Smooth muscle cell (in vitro differentiated cells): ENCODE measurements around the gene TREX2. TPM values are rescaled to one million over a fixed set of nuclear protein-coding genes. Genes with fewer than 3 reads are reported as not detected.

ENCODE experiments used
- DNase-seq: peaks from one replicate; lab custom pipeline; 2025; ENCODE audit not compliant: unreplicated experiment; lab: John Stamatoyannopoulos, UW
- H2AFZ ChIP-seq: fragments of 200-600 bp; sonication (generic); 2 replicates; pipeline ENCODE4 v1.6.0; 2016; ENCODE audit warnings: antibody characterized with exemption, low read depth, mild to moderate bottlenecking
- H3F3A ChIP-seq: fragments of 200-600 bp; sonication (generic); 2 replicates; pipeline ENCODE4 v1.6.0; 2017; ENCODE audit warnings: antibody characterized with exemption, low read depth
- H3K27ac ChIP-seq: fragments of 200-600 bp; sonication (generic); 2 replicates; pipeline ENCODE4 v1.5.1; 2016; ENCODE audit warnings: low read depth, mild to moderate bottlenecking
- H3K27me3 ChIP-seq: fragments of 200-600 bp; sonication (generic); 2 replicates; pipeline ENCODE4 v1.6.1; 2016; ENCODE audit warnings: low read depth, mild to moderate bottlenecking
- H3K36me3 ChIP-seq: fragments of 200-600 bp; sonication (generic); 2 replicates; pipeline ENCODE4 v1.5.1; 2016; ENCODE audit warnings: low read depth
- H3K4me1 ChIP-seq: fragments of 200-600 bp; sonication (generic); 2 replicates; pipeline ENCODE4 v1.5.1; 2016; ENCODE audit warnings: low read depth
- H3K4me2 ChIP-seq: fragments of 200-600 bp; sonication (generic); 2 replicates; pipeline ENCODE4 v1.6.0; 2016; ENCODE audit warnings: mild to moderate bottlenecking
- H3K4me3 ChIP-seq: fragments of 200-600 bp; sonication (generic); 2 replicates; pipeline ENCODE4 v1.5.1; 2016; ENCODE audit warnings: mild to moderate bottlenecking
- H3K79me2 ChIP-seq: fragments of 200-600 bp; sonication (generic); 2 replicates; pipeline ENCODE4 v1.6.0; 2016; ENCODE audit warnings: low read depth, mild to moderate bottlenecking
- H3K9ac ChIP-seq: fragments of 200-600 bp; sonication (generic); 2 replicates; pipeline ENCODE4 v1.6.0; 2016; ENCODE audit warnings: low read depth
- H3K9me3 ChIP-seq: fragments of 200-600 bp; sonication (generic); replicated peaks from 2 replicates; pipeline ENCODE4 v1.5.1; 2016; ENCODE audit warnings: low read depth
- H4K20me1 ChIP-seq: fragments of 200-600 bp; sonication (generic); 2 replicates; pipeline ENCODE4 v1.6.0; 2016; ENCODE audit warnings: low read depth
- CTCF ChIP-seq: fragments of 200-600 bp; sonication (generic); IDR thresholded peaks from 2 replicates; pipeline ENCODE4 v1.5.1; 2017; ENCODE audit warnings: borderline replicate concordance, mild to moderate bottlenecking, antibody characterized with exemption; ENCODE audit not compliant: insufficient read depth, poor library complexity, severe bottlenecking
- WGBS: methylation state at CpG from one replicate; pipeline ENCODE4 v1.1.7; 2016; ENCODE audit warnings: low lambda C conversion rate; 5-methylcytosine and 5-hydroxymethylcytosine counted together
- polyA plus RNA-seq: library from polyadenylated mRNA; unstranded; fragments of >200 nt; fragmentation: Nextera tagmentation; extraction: Ambion mirVana; gene quantifications from 2 replicates; pipeline ENCODE4 v1.2.1, GENCODE V29; 2016
- total RNA-seq: library from RNA; depleted of rRNA; stranded (reverse); fragments of >200 nt; gene quantifications from 2 replicates; pipeline ENCODE4 v1.2.3, GENCODE V29; 2014

The TREX2 gene
- total and polyA plus RNA-seq, 2 experiments from 2014 or later, result 0.41 to 4.0 TPM

- Histone ChIP-seq H3K4me1 (no peaks in the 10 kb centered on the region), H4K20me1 (no peaks in the 10 kb centered on the region), H3K36me3 (no peaks in the 10 kb centered on the region), H3K4me2 (no peak overlapping the region), H3K9me3 (no peaks in the 10 kb centered on the region), H3K9ac (no peak overlapping the region), H3K4me3 (no peak overlapping the region), H3K79me2 (no peaks in the 10 kb centered on the region), H2AFZ (no peak overlapping the region), H3F3A (no peaks in the 10 kb centered on the region), H3K27me3 (no peaks in the 10 kb centered on the region), H3K27ac (no peak overlapping the region)
- no peak for TF ChIP-seq CTCF
- DNase-seq, result no peak
- 71% methylated on average over 12 of the region's 12 CpGs for WGBS
Observed at GRCh38 chrX:153416781-153417450, 28.9 kb downstream of the TREX2 start.

GRCh38 chrX:153414856-153415510, 30.9 kb downstream of the TREX2 start:
- H3K4me3 ChIP-seq, result no peak overlapping the region
- 58% methylated on average over 9 of the region's 9 CpGs for WGBS
- no peaks in the 10 kb centered on the region for H3K36me3 ChIP-seq
- H4K20me1 ChIP-seq, result no peaks in the 10 kb centered on the region
- no peak overlapping the region for H3K27ac ChIP-seq
- H3K4me2 ChIP-seq, result no peak overlapping the region
- H2AFZ ChIP-seq, result no peak overlapping the region
- no peaks in the 10 kb centered on the region for H3F3A ChIP-seq
- H3K4me1 ChIP-seq, result no peaks in the 10 kb centered on the region
- no peaks in the 10 kb centered on the region for H3K9me3 ChIP-seq
- no peaks in the 10 kb centered on the region for H3K79me2 ChIP-seq
- no peak for DNase-seq
- no peaks in the 10 kb centered on the region for H3K27me3 ChIP-seq
- TF ChIP-seq CTCF, result no peak
- no peak overlapping the region for H3K9ac ChIP-seq

- H3K4me1 ChIP-seq, result no peaks in the 10 kb centered on the region
- WGBS, result 80% methylated on average over 11 of the region's 11 CpGs
- H3K36me3 ChIP-seq, result no peaks in the 10 kb centered on the region
- no peak overlapping the region for H3K4me2 ChIP-seq
- H3K9ac ChIP-seq, result no peak overlapping the region
- H2AFZ ChIP-seq, result no peak overlapping the region
- H3K4me3 ChIP-seq, result no peak overlapping the region
- H3K27me3 ChIP-seq, result no peaks in the 10 kb centered on the region
- TF ChIP-seq CTCF, result no peak
- H3K27ac ChIP-seq, result no peak overlapping the region
- DNase-seq, result no peak
- H3K9me3 ChIP-seq, result no peaks in the 10 kb centered on the region
- no peaks in the 10 kb centered on the region for H4K20me1 ChIP-seq
- no peaks in the 10 kb centered on the region for H3K79me2 ChIP-seq
- H3F3A ChIP-seq, result no peaks in the 10 kb centered on the region
Observed at GRCh38 chrX:153413731-153414130, 32.1 kb downstream of the TREX2 start.
